ENCODE data around the gene JADE2.

Gene JADE2

DNA sequence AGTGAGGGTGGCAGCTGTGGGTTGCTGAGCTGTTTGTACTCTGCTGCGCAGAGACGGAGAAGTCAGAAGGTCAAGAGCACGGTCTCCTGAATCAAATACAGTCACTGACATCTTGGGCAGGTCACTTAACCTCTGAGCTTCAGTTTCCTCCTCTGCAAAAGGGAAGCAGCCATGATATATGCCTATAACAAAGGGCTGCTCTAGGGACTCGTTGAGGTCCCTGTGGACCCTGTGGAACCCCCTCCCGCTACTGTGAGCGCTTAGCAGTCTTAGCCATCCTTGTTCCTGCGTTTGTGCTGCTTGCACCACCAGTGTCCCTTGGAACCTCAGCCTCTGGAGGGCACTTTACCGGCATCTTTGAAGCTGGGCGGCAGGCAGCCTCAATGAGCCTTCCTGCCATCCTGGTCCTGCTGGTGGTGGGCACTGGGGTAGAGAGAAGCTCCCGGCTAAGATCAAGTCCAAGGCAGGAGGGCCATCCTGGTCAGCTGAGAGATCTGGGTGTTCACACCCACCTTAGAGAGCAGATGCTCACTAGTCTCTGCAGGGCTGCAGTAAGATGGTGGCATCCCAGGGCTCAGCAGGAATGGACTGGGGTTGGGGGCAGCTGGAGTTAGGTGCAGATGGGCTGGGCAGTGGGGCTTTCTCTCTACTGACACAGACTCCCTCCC lies 8.7 kb downstream of the JADE2 start:
- no peak for FAIRE-seq
- TF ChIP-seq, protein P1, sequence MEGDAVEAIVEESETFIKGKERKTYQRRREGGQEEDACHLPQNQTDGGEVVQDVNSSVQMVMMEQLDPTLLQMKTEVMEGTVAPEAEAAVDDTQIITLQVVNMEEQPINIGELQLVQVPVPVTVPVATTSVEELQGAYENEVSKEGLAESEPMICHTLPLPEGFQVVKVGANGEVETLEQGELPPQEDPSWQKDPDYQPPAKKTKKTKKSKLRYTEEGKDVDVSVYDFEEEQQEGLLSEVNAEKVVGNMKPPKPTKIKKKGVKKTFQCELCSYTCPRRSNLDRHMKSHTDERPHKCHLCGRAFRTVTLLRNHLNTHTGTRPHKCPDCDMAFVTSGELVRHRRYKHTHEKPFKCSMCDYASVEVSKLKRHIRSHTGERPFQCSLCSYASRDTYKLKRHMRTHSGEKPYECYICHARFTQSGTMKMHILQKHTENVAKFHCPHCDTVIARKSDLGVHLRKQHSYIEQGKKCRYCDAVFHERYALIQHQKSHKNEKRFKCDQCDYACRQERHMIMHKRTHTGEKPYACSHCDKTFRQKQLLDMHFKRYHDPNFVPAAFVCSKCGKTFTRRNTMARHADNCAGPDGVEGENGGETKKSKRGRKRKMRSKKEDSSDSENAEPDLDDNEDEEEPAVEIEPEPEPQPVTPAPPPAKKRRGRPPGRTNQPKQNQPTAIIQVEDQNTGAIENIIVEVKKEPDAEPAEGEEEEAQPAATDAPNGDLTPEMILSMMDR (IDR thresholded peaks at IDR 0.05; ENCODE audit: insufficient read depth, missing control alignments): no peak
- no peak for DNase-seq (ENCODE audit: insufficient read length, low spot score)

GRCh38 chr5:134534726-134535110 lies 9.2 kb downstream of the JADE2 start:
- FAIRE-seq: no peak
- no peak for DNase-seq (ENCODE audit: insufficient read length, low spot score)
- TF ChIP-seq, protein P1 (IDR thresholded peaks at IDR 0.05; ENCODE audit: insufficient read depth, missing control alignments): no peak

GRCh38 chr5:134536876-134537275 lies 11.4 kb downstream of the JADE2 start:
- FAIRE-seq (no peak), DNase-seq (ENCODE audit: insufficient read length, low spot score) (no peak)
- TF ChIP-seq, protein P1 (IDR thresholded peaks at IDR 0.05; ENCODE audit: insufficient read depth, missing control alignments): no peak

DNA sequence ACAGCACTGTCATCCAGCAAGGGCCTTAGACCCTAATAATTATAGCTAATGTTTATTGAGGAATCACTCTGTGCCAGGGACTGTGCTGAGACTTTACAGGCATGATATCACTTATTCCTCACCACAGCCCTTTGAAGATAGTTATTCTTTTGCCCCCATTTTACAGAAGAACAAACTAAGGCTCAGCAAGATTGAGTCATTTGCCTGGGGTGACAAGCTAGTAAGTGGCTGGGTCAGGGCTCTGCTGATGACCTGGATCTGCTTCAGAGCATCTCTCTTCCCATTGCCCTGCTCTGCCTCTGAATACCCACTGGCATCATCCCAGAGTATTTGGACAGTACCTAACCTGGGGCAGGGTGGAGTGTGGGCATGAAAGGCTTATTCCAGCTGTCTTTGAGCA lies 11.8 kb downstream of the JADE2 start:
- TF ChIP-seq, protein P1 (IDR thresholded peaks at IDR 0.05; ENCODE audit: insufficient read depth, missing control alignments): no peak
- DNase-seq (ENCODE audit: insufficient read length, low spot score): no peak
- no peak for FAIRE-seq

GRCh38 chr5:134538296-134538695 lies 12.8 kb downstream of the JADE2 start:
- FAIRE-seq: no peak
- no peak for DNase-seq (ENCODE audit: insufficient read length, low spot score)
- TF ChIP-seq, protein P1 (IDR thresholded peaks at IDR 0.05; ENCODE audit: insufficient read depth, missing control alignments): no peak

DNA sequence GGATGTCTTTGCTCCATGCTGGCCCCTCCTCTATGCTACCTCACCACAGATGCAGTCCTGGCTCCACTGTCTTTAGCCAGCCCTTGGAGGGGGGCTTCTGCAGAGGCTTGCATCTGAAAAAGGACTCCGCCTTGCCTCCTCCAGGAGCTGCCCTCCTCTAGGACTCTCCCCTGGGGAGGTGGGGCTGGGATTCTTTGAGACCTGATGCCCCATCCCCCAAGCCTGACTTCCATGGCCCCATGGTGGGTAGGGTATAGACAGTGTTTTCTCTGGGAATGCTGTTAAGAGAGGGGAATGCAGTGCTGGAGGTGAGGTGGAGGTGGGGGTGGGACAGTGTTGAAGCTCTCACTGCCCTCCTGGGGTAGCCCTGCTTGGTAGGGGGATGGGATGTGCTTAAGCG lies 14.3 kb downstream of the JADE2 start:
- no peak for DNase-seq (ENCODE audit: insufficient read length, low spot score)
- TF ChIP-seq, protein P1 (IDR thresholded peaks at IDR 0.05; ENCODE audit: insufficient read depth, missing control alignments): no peak
- FAIRE-seq: no peak

Measured in D721Med (cell line).